Measurements from ENCODE around the gene PHRF1.

PHRF1 gene

DNA sequence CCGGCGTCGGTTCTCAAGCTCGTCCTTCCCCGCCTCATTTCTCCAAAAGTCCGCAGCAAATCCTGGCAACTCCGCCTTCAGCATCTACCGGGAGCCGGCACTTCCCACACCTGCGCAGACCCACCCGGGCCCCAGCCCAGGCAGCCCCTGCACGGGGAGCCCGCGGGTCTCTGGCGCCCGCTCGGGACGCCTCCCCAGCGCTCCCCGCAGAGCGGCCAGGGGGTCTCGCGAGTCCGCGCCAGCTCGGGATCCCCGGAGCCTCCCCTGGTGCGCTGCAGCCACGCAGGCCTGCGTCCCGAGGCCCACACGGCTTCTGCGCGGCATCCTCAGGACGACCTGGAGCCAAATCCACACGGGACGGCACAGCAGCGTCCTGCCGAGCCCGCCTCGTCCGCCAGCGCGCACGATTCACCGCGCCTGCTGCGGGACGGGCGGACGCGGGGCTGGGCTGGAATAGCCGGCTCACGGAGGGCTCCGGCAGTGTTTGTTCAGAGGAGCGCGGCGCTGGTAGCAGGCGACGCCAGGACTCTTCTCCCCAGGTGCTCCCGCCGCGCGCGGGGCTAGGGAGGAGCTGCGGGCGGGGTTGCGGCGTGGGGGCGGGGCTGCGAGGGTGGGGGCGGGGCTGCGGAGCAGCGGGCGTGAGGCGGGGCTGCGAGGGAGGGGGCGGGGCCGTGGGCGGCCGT is 816 bp upstream of the PHRF1 start:
- DNase-seq = no peak

- DNase-seq = no peak
These were observed 741 bp downstream of the PHRF1 start for GRCh38 chr11:576811-577610.

GRCh38 chr11:577611-577894 is 1.3 kb downstream of the PHRF1 start:
- DNase-seq = no peak

DNA sequence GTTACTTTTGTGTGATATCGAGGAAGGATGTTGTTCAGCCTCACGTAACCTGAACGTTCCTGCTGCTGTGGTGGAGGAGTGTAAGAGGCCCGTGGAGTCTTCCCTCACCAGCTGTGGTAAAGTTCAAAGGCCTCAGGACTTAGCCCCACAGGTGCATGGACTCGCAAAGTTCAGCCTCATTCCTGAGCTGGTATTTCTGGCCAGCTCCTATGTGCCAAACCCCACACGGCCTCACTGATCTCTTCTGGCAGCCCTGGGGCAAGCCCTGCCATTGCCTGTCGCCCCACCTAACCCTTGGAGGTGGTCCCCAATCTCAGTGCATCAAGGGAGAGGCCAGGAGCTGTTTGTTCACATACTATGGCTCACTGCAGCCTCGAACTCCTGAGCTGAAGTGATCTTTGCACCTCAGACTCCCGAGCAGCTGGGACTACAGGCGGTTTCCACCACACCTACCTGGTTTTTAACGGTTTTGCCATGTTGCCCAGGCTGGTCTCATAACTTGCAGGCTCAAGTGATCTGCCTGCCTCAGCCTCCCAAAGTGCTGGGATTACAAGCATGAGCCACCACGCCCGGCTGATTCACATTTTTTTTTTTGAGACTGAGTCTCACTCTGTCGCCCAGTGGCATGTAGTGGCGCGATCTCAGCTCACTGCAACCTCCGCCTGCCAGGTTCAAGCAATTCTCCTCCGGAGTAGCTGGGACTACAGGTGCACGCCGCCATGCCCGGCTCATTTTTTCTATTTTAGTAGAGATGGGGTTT is 2.2 kb downstream of the PHRF1 start:
- no peak for DNase-seq

- DNase-seq = no peak
These were observed 3.7 kb downstream of the PHRF1 start for GRCh38 chr11:579830-580601.

GRCh38 chr11:581342-581741 is 5.1 kb downstream of the PHRF1 start:
- DNase-seq = no peak

- no peak for DNase-seq
These were observed 5.5 kb downstream of the PHRF1 start for GRCh38 chr11:581752-582151.

- no peak for DNase-seq
These were observed 8.0 kb downstream of the PHRF1 start for GRCh38 chr11:584287-584686.

- no peak for DNase-seq
These were observed 10.4 kb downstream of the PHRF1 start for GRCh38 chr11:586376-587316.

GRCh38 chr11:587546-587945 is 11.3 kb downstream of the PHRF1 start:
- DNase-seq = no peak

- peak; percentile 51 for DNase-seq
These were observed 11.7 kb downstream of the PHRF1 start for GRCh38 chr11:587978-588380.

GRCh38 chr11:589798-590197 is 13.5 kb downstream of the PHRF1 start:
- no peak for DNase-seq

GRCh38 chr11:590997-591396 is 14.7 kb downstream of the PHRF1 start:
- no peak for DNase-seq

GRCh38 chr11:592501-592900 is 16.2 kb downstream of the PHRF1 start:
- DNase-seq = no peak

GRCh38 chr11:592918-593317 is 16.6 kb downstream of the PHRF1 start:
- no peak for DNase-seq

- DNase-seq = no peak
These were observed 17.1 kb downstream of the PHRF1 start for GRCh38 chr11:593347-593746.

DNA sequence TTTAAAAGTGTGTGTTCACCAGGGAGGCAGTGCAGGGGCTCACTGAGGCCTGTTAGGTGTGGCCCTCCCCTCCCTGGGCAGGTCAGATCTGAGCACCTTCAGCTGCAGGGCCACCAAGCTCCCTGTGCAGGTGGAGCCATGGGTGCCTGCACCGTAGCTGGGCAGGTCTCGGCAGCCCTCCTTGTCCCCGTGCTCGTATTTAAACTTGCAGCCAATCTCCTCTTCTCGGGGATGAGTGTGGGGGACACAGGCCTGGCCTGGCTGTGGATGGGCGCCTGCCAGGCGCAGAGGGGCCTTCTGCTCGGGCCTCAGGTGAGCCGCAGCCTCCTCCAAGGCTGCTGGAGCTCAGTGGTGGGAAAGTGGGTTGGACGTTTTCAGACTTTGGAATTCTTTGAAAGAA is 19.1 kb downstream of the PHRF1 start:
- no peak for DNase-seq

GRCh38 chr11:596374-596773 is 20.1 kb downstream of the PHRF1 start:
- DNase-seq = no peak

DNA sequence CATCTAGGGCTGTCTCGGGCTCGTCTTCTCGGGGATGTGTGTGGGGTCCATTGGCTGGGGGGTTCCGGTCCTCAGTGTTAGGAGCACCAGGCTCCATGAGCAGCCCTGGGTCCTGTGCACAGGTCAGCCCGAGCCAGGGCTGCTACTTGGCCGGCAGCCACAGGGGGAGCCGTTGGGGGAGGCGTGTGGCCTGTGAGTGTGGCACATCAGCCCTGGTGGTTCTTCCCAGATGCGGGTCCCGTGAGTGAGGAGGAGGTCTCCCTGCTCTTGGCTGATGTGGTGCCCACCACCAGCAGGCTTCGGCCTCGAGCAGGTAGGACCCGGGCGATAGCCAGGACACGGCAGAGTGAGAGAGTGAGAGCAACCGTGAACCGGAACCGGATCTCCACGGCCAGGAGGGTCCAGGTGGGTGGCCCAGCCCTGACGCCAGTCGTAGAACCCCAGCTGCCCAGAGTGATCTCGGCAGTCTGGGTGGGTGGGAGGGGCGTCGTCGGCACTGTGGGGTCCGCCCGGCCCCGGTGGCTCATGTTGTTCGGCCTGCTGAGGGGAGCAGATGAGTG is 21.0 kb downstream of the PHRF1 start:
- DNase-seq = no peak

DNA sequence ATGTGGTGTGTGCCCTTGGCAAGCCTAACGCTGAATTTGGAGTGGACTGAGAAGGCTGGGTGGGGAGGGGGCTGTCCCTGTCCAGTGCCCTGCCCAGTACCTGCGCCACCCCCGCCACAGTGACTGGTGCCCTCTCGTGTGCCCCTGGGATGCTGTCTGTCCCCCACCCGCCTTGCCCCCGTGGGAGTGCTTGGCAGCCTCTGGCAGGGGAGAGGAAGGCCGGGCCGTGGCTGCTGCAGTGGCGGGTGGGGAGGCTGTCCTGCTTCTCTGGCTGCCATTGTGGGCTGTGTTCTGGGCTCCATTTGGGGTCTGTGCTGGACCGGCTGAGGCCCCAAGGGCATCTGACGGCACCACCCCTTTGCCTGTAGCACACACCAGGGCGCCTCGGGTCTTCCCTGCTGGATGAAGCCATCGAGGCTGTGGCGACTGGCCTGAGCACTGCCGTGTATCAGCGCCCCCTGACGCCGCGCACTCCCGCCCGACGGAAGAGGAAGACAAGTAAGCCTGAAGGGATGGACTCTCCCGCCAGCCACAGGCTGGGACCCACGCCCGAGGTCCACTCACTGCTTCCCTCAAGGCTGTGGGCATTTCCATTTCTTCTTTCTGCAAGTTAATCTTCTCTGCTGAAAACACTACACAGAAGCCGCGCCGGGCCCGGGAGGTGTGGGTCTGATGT is 21.9 kb downstream of the PHRF1 start:
- DNase-seq = no peak

DNA sequence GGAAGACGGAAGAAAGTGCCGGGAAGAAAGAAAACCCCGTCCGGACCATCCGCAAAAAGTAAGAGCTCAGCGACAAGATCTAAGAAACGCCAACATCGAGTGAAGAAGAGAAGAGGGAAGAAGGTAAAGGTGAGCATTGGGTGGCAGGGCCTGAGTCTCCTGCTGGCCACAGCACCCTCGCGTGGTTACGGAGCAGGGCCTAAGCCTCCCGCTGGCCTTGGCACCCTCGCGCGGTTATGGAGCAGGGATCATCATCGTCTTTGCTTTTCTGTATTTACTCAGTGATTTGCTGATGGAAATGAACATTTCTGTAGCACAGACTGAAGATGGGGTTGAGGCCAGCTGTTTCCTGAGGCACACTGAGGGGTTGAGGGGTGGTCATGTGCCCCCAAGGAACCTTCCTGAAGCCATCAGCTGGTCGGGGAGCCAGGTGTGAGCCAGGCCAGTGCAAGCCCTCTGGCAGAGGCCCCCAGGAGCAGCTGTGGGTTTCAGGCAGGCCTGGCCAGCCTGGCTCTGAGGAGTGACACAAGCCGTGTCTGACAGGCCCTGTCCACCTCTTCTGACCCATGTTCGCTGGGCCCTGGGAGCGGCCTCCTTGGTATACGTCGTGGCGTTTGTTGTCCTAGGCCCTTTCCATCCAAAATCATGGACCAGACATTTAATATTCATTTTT is 25.4 kb downstream of the PHRF1 start:
- no peak for DNase-seq

Data from stimulated activated CD4-positive, alpha-beta T cell treated with anti-CD3 and anti-CD28 coated beads, Interleukin-12 subunit alpha, Interleukin-12 subunit beta, amount 100 ng/mL, for 4 hours (primary cell).